ENCODE results near the gene EMP3. TPM values are rescaled to one million over a fixed set of nuclear protein-coding genes. Genes with fewer than 3 reads are reported as not detected.

The EMP3 gene
- total and polyA plus RNA-seq, 2 of the 4 experiments (the other 2 are of a cell fraction): 147 to 632 TPM

DNA sequence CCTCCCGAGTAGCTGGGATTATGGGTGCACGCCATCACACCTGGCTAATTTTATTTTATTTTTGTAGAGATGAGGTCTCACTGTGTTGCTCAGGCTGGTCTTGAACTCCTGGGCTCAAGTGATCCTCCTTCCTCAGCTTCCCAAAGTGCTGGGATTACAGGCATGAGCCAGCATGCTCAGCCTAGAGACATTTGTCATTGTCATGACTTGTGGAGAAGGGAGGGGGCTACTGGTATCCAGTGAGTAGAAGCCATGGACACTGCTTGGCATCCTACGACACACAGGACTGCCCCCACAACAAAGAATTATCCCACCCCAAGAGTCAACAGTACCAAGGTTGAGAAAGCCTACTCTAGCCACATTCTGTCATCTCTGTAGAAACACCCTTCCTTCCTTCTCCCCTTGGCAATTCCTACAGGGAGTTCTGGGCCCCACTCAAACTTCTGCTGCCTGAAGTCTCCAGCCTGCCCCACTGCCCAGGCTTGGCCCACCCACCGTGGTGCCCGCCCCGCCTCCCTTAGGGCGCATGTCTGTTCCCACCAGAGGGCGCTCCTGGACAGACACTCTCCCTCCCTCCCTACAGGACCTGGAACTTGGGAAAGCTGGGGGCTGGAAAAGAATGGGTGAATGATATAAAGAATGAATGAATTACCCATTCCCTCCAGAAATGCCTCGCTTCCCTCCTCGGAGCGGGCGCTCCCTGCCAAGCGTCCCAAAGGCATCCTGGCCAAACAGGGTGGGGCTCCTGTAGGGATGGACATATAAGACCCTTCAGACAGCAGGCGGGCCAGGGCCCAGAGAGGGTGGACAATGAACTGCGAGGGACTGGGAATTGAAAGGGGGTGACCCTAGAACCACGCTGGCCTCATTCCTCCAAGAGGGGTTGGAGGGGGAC lies 5.5 kb upstream of the EMP3 start:
- Histone ChIP-seq H3K79me1 (ENCODE audit: low read depth in 1 of 2, low read length in 2 of 2) (peaks cover 0 to 20% of the 10 kb centered on the region in 2 experiments; a peak in 2 of 4 replicates), H2BK15ac (ENCODE audit: low read depth, low read length) (peak overlapping the region; percentile 50; the same call in 1 of the 3 replicates), H3K9ac (ENCODE audit: low read depth, low read length) (no peak overlapping the region), H3K4ac (ENCODE audit: low read depth, low read length) (peak overlapping the region; percentile 30), H4K91ac (ENCODE audit: insufficient read depth, low read depth, low read length) (0 out of 2 replicates have a peak overlapping the region, but pooled peaks have one; percentile 4), H2AK9ac (replicated peaks; ENCODE audit: low read depth, low read length, poor library complexity) (peak overlapping the region; percentile 77), H3K9me1 (ENCODE audit: insufficient read depth, low read length) (peaks cover 3% of the 10 kb centered on the region; the same call in 1 of the 2 replicates), H3K27me3 (ENCODE audit: control insufficient read depth, insufficient read depth, low read length) (no peaks in the 10 kb centered on the region), H4K20me1 (ENCODE audit: insufficient read depth, low read length) (no peaks in the 10 kb centered on the region), H4K8ac (ENCODE audit: low read depth in 2 of 2, low read length in 2 of 2) (peak overlapping the region in 1 of 2 experiments; percentile 59; a peak in 1 of 4 replicates), H3K36me3 (ENCODE audit: control insufficient read depth, insufficient read depth, low read length) (no peaks in the 10 kb centered on the region), H2BK20ac (ENCODE audit: low read depth, low read length) (peak overlapping the region; percentile 34; the same call in 1 of the 2 replicates), H2AK5ac (ENCODE audit: low read depth, low read length) (peak overlapping the region; percentile 70), H2AFZ (replicated peaks; ENCODE audit: low read length, poor library complexity) (peak overlapping the region; percentile 77), H3K27ac (ENCODE audit: insufficient read depth, low read length) (no peak overlapping the region), H4K5ac (ENCODE audit: low read depth, low read length) (no peak overlapping the region), H3K14ac (replicated peaks; ENCODE audit: low read depth, low read length) (no peak overlapping the region), H2BK120ac (ENCODE audit: low read depth, low read length) (peak overlapping the region; percentile 10; the same call in 1 of the 2 replicates), H3K18ac (ENCODE audit: low read depth, low read length) (no peak overlapping the region), H3K56ac (ENCODE audit: extremely low read depth, insufficient read depth, low read length) (no peak overlapping the region), H3K9me3 (ENCODE audit: control insufficient read depth, insufficient read depth, low read length) (no peaks in the 10 kb centered on the region), H3K4me1 (ENCODE audit: control insufficient read depth, insufficient read depth, low read length) (peaks cover 15% of the 10 kb centered on the region), H3K4me3 (ENCODE audit: insufficient read depth, low read depth, low read length) (no peak overlapping the region), H2BK5ac (ENCODE audit: low read depth, low read length, poor library complexity, severe bottlenecking) (no peak overlapping the region), H3K4me2 (ENCODE audit: low read depth, low read length) (no peak overlapping the region), H3K23ac (ENCODE audit: low read depth, low read length) (no peak overlapping the region)
- no TSS peak for BruUV-seq (replicated peaks)
- CTCF ChIA-PET: interaction anchor here (0.5 to 1.5 kb wide), 5 partner anchors 13 to 264 kb away, joined by 3 to 14 read pairs (median 3); partner anchors contain the start of gene KDELR1
- POLR2A ChIA-PET (ENCODE audit: unreplicated experiment): no interaction called here
- WGBS, 2 experiments (ENCODE audit: extremely low coverage in 2 of 2, insufficient read length in 1 of 2): no CpG with 5 or more reads among the region's 16 CpGs
- intact Hi-C loops (cut with micrococcal nuclease) (loop anchor here (1.0 to 10.0 kb wide), 4 partner anchors 15 to 265 kb away; partner anchors contain the start of genes GRIN2D, GRWD1 and KDELR1), in situ Hi-C loops (cut with MboI; ENCODE audit: low sequenced_read_pairs) (no loop called here), dilution Hi-C loops (cut with HindIII; ENCODE audit: low sequenced_read_pairs, unreplicated experiment) (no loop called here)
- TF ChIP-seq RAD21 (IDR thresholded peaks at IDR 0.05; ENCODE audit: low read length) (peak; percentile 86), MAZ (IDR thresholded peaks at IDR 0.05; ENCODE audit: borderline replicate concordance, low read depth, low read length) (peak; percentile 90), SMC3 (IDR thresholded peaks at IDR 0.05; ENCODE audit: low read depth, low read length) (peak; percentile 94), BHLHE40 (IDR thresholded peaks at IDR 0.05; ENCODE audit: low read depth, low read length) (0 out of 2 replicates have a peak, but pooled peaks have one; percentile 12), MXI1 (IDR thresholded peaks at IDR 0.05; ENCODE audit: borderline replicate concordance, low read depth, low read length) (no peak), CTCF (conservative IDR thresholded peaks at IDR 0.05; ENCODE audit: low read depth, low read length) (peak; percentile 92), FOS (IDR thresholded peaks at IDR 0.05; ENCODE audit: low read depth, low read length) (no peak), CHD1 (IDR thresholded peaks at IDR 0.05; ENCODE audit: low read depth, low read length) (no peak)
- peak; percentile 75 for DNase-seq
- peak; percentile 38 for ATAC-seq (ENCODE audit: low read depth)

Measured in IMR-90 (cell line).